HG03521 (cell line): ENCODE data around the gene VWF.

ENCODE experiments used
- ATAC-seq: cut with Tn5 transposase; IDR thresholded peaks from one replicate; pipeline ENCODE4 v1.9.1; 2021; ENCODE audit warnings: mild to moderate bottlenecking, moderate library complexity; ENCODE audit not compliant: unreplicated experiment

VWF gene

DNA sequence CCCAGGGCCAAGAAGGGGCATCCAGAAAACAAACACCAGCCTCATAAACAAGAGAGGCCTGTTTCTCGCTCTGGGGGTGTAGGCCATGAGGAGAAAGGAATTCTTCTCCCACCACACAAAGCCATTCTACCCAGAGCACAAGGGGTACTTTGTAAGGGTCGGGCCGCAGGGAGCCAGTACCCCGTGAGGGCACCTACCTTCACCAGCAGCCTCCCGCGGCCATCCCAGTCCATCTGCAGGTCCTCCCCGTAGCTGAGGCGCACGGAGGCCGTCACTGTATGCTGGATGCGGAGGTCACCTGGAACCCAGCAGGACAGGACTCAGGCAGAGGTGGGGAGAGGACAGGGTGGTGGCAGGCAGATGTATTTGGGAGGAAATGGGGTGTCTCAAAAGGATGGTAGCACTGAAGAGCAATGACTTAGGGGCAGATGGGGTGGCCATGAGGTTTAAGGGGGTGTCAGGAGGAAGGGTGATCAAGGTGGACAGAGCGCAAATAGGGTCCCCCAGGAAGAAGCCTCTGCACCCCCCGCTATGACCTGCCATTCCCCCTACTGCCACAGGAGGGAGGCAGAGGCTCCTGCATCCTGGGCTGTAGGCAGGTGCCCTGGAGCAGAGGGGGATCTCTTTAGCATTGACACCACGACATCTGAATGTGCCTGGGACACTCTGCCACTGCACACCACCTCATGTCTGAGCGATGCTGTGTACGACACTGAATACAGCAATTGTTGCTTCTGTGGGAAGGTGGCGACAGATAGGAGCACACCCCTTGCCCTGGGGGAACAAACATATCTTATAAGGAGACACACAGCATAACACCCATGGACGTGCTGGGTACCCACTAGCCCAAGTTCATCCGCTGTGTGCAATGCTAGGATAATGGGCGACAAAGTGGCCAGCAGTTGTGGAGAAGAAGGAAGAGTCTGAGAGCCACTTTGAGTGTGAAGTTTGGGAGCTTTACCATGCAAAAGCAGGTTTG lies 61.4 kb downstream of the VWF start:
- no peak for ATAC-seq

- no peak for ATAC-seq
Measured at GRCh38 chr12:6062395-6062756, 62.1 kb downstream of the VWF start.

- no peak for ATAC-seq
Measured at GRCh38 chr12:6061660-6062059, 62.8 kb downstream of the VWF start.

- no peak for ATAC-seq
Measured at GRCh38 chr12:6059860-6060565, 64.5 kb downstream of the VWF start.

DNA sequence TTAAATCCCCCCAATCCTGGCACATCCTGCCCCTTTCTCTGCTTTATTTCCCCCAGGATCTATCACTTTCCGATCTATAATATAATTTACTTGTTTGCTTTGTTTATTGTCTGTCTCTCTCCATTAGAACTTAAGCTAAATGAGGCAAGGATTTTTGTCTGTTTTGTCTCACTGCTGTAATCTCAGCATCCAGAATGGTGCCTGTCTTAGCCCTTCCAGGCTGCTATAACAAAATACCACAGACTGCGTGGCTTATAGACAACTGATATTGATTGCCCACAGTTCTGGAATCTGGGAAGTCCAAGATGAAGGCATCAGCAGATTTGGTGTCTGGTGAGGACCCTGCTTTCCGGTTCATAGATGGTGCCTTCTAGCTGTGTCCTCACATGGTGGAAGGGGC lies 65.2 kb downstream of the VWF start:
- no peak for ATAC-seq

DNA sequence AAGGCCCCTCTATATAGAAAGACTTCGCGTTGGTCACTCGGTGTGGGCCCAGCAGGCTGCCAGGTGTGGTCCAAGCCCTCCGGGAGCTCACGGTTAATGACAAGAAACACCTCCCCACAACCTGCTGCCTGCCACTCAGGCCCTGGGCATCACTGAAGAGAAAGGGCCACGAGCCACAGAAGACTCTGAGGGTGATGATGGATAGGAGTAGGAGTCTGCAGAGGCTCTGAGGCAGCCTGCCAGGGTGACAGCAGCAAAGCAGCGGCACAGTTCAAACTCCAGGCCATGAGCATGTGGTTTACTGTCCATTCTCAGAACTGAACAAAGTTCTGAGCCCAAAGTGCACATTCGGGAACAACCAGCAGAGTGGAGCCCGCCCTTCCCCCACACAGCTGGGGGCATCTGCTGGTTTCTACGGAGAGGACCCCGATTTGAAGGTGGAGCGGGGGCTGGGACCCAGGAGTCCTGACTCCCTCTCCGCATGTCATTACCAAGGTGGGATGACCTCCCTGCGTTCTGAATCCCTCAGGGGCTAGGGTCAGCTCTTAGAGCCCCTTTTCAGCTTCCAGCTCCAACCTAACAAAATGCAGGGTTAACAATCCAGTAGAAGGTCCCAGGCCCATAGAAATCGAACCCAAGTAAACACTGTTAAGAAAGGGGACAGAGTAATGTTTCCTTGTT lies 65.8 kb downstream of the VWF start:
- no peak for ATAC-seq

- no peak for ATAC-seq
Measured at GRCh38 chr12:6057700-6058099, 66.8 kb downstream of the VWF start.

DNA sequence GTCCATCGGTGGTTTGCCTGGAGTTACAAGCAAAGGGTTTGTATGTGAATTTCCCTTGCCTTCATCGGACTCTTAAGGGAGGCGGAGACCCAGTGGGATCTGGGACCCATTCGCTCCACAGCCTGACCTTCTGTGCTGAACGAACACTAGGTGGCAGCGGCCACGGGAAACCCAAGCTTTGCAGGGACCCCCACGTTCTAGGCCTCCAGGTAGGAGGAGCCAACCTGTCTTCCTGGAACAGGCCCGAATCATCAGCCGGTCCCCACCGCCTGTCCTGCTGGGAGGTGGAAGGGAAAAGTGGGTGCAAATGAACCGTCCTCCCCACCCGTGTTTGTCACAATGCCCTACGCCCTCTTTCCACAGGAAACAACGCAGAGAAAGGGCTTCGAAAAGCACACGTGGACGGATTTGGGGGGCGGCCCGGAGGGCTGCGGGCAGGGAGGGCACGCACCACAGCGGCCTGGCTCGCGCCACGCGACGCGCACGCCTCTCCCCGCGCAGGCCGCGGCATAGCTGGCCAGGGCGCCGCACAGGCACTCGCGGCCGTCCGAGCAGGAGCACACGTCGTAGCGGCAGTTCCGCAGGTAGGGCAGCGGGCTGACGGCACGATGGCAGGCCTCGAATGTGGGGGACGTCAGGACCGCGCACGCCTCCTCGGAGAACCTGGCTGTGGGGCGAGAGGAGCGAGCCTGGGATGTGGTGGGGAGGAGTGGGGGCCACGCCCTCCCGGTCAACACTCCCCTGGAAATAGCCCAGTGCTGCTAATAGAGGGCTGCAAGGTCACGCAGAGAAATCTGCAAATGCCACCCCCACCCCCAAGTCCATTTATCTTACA lies 67.8 kb downstream of the VWF start:
- no peak for ATAC-seq

- no peak for ATAC-seq
Measured at GRCh38 chr12:6053541-6053940, 70.9 kb downstream of the VWF start.

- ATAC-seq = no peak
Measured at GRCh38 chr12:6052940-6053329, 71.5 kb downstream of the VWF start.

DNA sequence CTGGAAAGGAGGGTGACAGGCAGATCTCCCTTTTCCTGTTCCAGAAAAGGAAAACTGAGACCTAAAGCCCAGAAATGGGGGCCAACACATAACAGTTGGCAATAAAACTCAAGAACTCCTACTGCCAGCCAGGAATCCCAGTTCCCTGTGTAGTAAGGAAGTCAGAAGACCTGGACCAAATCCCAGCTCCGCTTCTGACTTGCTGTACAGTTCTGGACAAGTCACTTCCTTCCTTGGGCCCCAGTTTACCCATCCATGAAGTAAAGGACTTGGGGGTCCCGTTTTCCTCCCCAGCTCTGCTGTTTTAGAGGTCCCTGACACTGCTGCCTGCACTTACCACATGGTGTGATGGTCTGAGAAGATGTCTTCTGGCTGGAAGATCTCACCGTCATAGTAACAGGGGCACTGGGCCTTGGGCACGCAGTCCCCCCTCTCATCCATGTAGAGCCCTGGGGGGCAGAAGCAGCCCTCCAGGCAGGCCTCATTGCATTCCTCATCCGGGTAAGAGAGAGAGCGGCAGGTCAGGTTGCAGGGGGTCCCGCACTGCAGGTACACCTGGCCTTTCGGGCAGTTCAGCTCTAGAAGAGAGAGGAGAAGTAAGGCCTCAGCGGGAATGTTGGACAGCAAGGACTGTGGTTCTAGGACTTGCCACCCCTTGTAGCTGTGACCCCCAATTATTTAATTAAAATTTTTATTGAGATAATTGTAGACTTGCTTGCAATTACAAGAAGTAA lies 72.1 kb downstream of the VWF start:
- ATAC-seq = no peak

DNA sequence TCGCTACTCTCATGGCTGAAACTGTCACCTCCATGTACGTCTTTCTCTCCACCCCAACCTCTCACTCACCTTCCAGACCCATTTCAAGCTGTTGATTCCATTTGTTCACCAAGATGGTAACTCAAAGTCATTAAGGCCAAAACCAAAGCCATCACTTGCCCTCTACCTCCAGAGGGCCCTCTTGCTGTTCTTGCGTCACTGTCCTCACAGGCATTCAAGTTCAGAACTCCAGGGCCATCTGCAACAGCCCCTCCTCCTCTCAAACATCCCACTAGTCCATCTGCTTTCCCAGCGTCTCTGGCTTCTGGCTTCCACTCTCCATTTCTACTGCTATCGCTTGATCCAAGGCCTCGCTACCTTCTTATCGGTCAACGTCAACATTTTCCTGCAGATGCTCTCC lies 74.5 kb downstream of the VWF start:
- no peak for ATAC-seq

- ATAC-seq = no peak
Measured at GRCh38 chr12:6049587-6049986, 74.9 kb downstream of the VWF start.

- ATAC-seq = no peak
Measured at GRCh38 chr12:6047249-6048237, 76.9 kb downstream of the VWF start.

DNA sequence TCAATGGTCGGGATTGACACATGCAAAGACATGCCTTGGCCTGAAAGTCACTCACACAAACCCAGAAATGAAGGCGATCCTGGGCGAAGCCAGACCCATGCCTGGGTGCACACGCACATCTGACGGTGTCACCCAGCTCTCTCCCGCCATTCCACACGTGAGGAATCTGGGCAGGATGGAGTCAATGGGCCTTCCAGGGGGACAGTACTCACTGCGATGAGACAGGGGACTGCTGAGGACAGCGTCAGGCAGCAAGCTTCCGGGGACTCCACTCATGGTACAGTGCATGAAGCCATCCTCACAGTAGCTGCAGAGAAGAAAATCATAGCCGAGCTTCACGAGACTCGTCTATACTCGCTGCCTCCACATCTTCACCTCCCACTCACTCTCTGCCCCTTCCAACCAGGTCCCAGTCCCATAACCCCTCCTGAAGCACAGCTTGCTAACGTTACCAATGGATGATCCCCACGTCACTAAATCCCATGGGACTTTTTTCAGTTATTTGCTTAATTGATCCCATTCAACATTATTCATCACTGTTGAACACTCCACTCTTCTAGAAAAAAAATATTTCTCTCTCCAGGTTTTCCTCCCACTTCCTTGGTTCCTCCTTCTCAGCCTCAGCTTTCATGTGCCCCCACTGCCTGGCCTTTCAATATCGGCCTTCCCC lies 77.8 kb downstream of the VWF start:
- no peak for ATAC-seq

- ATAC-seq = no peak
Measured at GRCh38 chr12:6045438-6045837, 79.0 kb downstream of the VWF start.

DNA sequence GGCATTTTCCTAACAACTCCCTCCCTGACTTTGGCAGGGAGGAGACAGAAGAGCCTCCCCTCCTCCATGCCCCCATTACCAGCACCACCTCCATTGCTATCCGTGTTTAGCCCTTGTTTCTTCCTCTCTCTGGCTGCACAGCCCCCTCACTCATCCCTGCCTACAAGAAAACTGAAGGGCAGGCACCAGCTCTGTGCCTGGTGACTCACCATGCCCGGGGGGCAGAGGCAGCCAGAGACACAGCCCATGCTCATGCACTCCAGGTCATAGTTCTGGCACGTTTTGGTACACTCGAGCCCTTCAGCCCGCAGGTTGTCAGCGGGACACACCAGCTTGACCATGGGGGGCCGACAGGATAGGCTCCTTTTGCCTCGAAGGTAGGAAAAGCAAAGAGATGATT lies 80.4 kb downstream of the VWF start:
- ATAC-seq = no peak

DNA sequence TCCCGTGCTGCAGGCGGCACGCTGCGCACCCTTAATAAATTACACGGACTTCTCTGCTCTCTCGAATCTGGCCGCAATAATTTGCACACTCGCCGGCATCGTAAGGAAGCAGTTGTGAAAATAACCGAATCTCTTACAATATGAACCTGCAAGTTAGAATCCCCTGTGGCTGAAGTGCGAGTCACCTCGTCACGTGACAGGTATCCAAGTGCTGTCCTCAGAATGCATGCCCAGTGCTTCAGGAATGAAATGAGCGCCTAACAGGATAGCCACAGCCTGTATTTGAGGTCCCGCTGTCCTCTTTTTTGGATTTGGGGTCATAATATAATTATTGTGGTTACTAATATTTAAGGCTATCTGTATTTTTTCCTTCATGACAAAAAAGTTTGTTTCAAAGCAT lies 82.0 kb downstream of the VWF start:
- ATAC-seq = no peak
